HepG2 (cell line): ENCODE data around the gene C9orf50. TPM values are rescaled to one million over a fixed set of nuclear protein-coding genes. Genes with fewer than 3 reads are reported as not detected.

ENCODE experiments used
- HDAC1 ChIP-seq: sonication (generic); formaldehyde crosslinking; IDR thresholded peaks from 2 replicates; pipeline ENCODE4 v1.5.1; 2020; ENCODE audit warnings: mild to moderate bottlenecking, missing genetic modification reagents
- HNF4G ChIP-seq, 2 experiments: sonication (generic) in 1 of 2; formaldehyde crosslinking in 1 of 2; IDR thresholded peaks; 2 replicates each; pipeline versions ENCODE4 v1.4.0 to v1.6.1; 2011 to 2020; ENCODE audit warnings: borderline replicate concordance in 2 of 2, low read depth in 2 of 2, mild to moderate bottlenecking in 2 of 2, low read length in 1 of 2, missing genetic modification reagents in 1 of 2, moderate library complexity in 1 of 2
- NCOR1 ChIP-seq: fragments of 200-600 bp; sonication (generic); IDR thresholded peaks from 2 replicates; pipeline ENCODE4 v1.7.0; 2017; ENCODE audit warnings: antibody characterized with exemption, low read length, borderline replicate concordance
- NONO ChIP-seq, 2 experiments: fragments of 450-650 bp in 1 of 2; sonication (generic) in 1 of 2; formaldehyde crosslinking in 1 of 2; IDR thresholded peaks in 1 of 2; conservative IDR thresholded peaks in 1 of 2; 2 replicates each; pipeline versions ENCODE4 v1.6.1 to v1.8.0; 2017 to 2022; ENCODE audit warnings: mild to moderate bottlenecking in 1 of 2, missing genetic modification reagents in 1 of 2, moderate library complexity in 1 of 2
- SAFB2 ChIP-seq: sonication (generic); formaldehyde crosslinking; IDR thresholded peaks from 2 replicates; pipeline ENCODE4 v1.5.1; 2020; ENCODE audit warnings: missing genetic modification reagents, low read depth, mild to moderate bottlenecking, borderline replicate concordance
- SALL2 ChIP-seq: sonication (generic); formaldehyde crosslinking; IDR thresholded peaks from 2 replicates; pipeline ENCODE4 v1.8.1; 2023; ENCODE audit warnings: mild to moderate bottlenecking, missing genetic modification reagents, inconsistent platforms
- SOX13 ChIP-seq, 3 experiments: fragments of 450-650 bp in 1 of 3; sonication (generic) in 1 of 3; formaldehyde crosslinking in 1 of 3; IDR thresholded peaks in 2 of 3; conservative IDR thresholded peaks in 1 of 3; 2 replicates each; pipeline versions ENCODE4 v1.5.0 to v1.6.1; 2016 to 2020; ENCODE audit warnings: antibody characterized with exemption in 1 of 3, mild to moderate bottlenecking in 1 of 3, missing compliant biosample characterization in 1 of 3, missing genetic modification reagents in 1 of 3, moderate library complexity in 1 of 3
- YY1 ChIP-seq: IDR thresholded peaks from 2 replicates; pipeline ENCODE4 v1.6.1; 2011; ENCODE audit warnings: low read length, low read depth, moderate library complexity, mild to moderate bottlenecking; ENCODE audit not compliant: insufficient read depth, insufficient replicate concordance
- ZEB1 ChIP-seq: IDR thresholded peaks from 2 replicates; pipeline ENCODE4 v1.6.1; 2012; ENCODE audit warnings: mild to moderate bottlenecking, low read depth, inconsistent platforms; ENCODE audit not compliant: insufficient replicate concordance
- ZFP37 ChIP-seq: sonication (generic); formaldehyde crosslinking; IDR thresholded peaks from 2 replicates; pipeline ENCODE4 v1.4.0; 2020; ENCODE audit warnings: missing genetic modification reagents, borderline replicate concordance
- ZNF431 ChIP-seq: sonication (generic); formaldehyde crosslinking; IDR thresholded peaks from 2 replicates; pipeline ENCODE4 v1.9.0; 2022; ENCODE audit warnings: missing genetic modification reagents, low read depth, mild to moderate bottlenecking, borderline replicate concordance
- ZNF432 ChIP-seq: sonication (generic); formaldehyde crosslinking; IDR thresholded peaks from 2 replicates; pipeline ENCODE4 v1.5.0; 2020; ENCODE audit warnings: missing genetic modification reagents, mild to moderate bottlenecking, borderline replicate concordance
- ZSCAN21 ChIP-seq: sonication (generic); formaldehyde crosslinking; IDR thresholded peaks from 2 replicates; pipeline ENCODE4 v1.8.0; 2022; ENCODE audit warnings: mild to moderate bottlenecking, missing genetic modification reagents, moderate library complexity, borderline replicate concordance
- polyA plus RNA-seq, 8 experiments: library from polyadenylated mRNA; depleted of rRNA in 3 of 8; stranded (reverse) in 7 of 8; unstranded in 1 of 8; fragments of >200 nt; fragmentation: Illumina TruSeq in 4 of 8; extraction: Trizol in 4 of 8; gene quantifications; 2 replicates each; pipeline versions ENCODE4 v1.2.1 to v1.2.3, GENCODE V29; 2011 to 2016; ENCODE audit warnings: low read depth in 4 of 8, missing spikeins in 1 of 8, mixed read lengths in 1 of 8; ENCODE audit not compliant: insufficient read depth in 1 of 8
- total RNA-seq, 5 experiments: library from RNA; depleted of rRNA; stranded (reverse); fragments of >200 nt; fragmentation: Illumina TruSeq; extraction: Trizol; gene quantifications; 2 replicates each; pipeline ENCODE4 v1.2.3, GENCODE V29; 2016; ENCODE audit warnings: low read depth in 1 of 5
- TF ChIP-seq, protein P1 (sequence below): sonication (generic); formaldehyde crosslinking; IDR thresholded peaks from 2 replicates; pipeline ENCODE4 v1.4.0; 2020; ENCODE audit warnings: mild to moderate bottlenecking, missing genetic modification reagents
- TF ChIP-seq, protein P2 (sequence below): sonication (generic); formaldehyde crosslinking; IDR thresholded peaks from 2 replicates; pipeline ENCODE4 v1.9.0; 2021; ENCODE audit warnings: missing genetic modification reagents, mild to moderate bottlenecking, borderline replicate concordance
- TF ChIP-seq, protein P3 (sequence below): sonication (generic); formaldehyde crosslinking; IDR thresholded peaks from 2 replicates; pipeline ENCODE4 v1.4.0; 2020; ENCODE audit warnings: missing genetic modification reagents

The C9orf50 gene
- total and polyA plus RNA-seq, 2 of the 13 experiments (the other 11 are each of a cell fraction or from before 2014, with no cell fraction given): not detected

DNA sequence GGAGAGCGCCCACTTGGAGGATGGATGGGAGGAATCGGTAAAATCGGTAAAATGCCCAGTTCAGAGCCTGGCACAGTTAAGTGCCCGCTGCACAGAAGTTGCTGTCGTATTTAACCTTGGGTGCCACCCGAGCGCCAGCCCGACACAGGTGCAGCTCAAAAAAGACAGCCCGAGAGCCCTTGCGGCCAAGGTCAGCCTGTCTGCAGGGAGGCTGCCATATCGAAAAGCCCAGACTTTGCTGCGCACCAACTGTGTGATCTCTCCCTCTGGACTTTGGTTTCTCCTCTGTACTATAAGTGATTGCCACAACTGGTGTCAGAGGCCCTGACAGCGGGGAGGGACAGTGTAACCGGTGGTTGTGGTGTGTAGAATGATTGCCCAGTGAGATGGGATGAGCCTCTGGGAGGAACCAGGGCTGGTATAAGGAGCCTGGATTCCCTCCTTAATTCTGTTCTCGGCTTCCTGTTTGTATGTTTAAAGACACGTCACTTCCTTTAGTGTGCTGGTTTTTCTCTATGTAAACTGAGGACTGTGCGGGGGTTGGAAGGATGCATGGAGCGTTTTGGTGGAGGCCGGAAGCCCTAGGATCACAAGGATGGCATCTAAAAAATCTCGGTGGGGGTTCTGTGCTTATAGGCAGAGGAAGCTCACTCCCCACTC, 5.9 kb upstream of the C9orf50 start (continued):
- TF ChIP-seq, protein P1, sequence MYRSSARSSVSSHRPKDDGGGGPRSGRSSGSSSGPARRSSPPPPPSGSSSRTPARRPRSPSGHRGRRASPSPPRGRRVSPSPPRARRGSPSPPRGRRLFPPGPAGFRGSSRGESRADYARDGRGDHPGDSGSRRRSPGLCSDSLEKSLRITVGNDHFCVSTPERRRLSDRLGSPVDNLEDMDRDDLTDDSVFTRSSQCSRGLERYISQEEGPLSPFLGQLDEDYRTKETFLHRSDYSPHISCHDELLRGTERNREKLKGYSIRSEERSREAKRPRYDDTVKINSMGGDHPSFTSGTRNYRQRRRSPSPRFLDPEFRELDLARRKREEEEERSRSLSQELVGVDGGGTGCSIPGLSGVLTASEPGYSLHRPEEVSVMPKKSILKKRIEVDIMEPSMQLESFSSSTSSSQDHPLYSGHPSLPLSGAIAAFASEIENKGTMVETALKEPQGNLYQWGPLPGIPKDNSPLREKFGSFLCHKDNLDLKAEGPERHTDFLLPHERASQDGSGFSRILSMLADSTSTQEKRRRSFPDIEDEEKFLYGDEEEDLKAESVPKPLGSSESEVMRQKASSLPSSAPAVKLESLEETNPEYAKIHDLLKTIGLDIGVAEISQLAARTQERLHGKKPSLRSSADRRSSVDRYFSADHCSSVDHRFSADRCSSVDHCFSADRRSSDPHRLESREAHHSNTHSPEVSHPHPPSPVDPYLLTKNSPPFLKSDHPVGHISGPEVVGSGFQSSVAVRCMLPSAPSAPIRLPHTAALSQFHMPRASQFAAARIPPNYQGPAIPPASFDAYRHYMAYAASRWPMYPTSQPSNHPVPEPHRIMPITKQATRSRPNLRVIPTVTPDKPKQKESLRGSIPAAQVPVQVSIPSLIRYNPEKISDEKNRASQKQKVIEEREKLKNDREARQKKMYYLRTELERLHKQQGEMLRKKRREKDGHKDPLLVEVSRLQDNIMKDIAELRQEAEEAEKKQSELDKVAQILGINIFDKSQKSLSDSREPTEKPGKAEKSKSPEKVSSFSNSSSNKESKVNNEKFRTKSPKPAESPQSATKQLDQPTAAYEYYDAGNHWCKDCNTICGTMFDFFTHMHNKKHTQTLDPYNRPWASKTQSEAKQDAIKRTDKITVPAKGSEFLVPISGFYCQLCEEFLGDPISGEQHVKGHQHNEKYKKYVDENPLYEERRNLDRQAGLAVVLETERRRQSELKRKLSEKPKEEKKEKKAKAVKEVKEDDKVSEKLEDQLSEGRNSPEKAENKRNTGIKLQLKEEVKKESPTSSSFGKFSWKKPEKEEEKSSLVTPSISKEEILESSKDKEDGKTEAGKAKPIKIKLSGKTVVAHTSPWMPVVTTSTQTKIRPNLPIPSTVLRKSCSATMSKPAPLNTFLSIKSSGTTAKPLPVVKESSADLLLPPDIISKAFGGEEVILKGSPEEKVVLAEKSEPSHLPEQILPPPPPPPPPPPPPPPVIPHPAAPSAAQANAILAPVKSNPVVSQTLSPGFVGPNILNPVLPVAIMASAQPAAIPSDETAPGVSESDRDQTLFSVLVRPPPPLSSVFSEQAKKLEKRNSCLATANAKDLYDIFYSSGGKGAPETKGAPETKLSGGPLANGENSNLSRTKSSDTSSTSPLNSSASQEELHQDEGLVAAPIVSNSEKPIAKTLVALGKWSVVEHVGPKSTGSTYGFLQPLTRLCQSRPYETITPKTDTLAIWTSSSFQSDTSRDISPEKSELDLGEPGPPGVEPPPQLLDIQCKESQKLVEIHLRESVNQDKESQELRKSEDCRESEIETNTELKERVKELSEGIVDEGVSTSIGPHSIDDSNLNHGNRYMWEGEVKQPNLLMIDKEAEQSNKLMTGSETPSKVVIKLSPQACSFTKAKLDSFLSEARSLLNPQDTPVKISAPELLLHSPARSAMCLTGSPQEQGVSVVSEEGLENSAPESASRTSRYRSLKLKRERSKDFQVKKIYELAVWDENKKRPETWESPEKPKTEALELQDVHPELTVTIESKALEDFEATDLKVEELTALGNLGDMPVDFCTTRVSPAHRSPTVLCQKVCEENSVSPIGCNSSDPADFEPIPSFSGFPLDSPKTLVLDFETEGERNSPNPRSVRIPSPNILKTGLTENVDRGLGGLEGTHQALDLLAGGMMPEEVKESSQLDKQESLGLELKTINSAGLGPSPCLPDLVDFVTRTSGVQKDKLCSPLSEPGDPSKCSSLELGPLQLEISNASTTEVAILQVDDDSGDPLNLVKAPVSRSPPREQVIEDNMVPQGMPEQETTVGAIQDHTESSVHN (CRISPR knock-in tag): no peak
- TF ChIP-seq NONO (IDR thresholded peaks at IDR 0.05) (no peak), NONO (CRISPR knock-in tag; conservative IDR thresholded peaks at IDR 0.05) (no peak), ZEB1 (peak; percentile 17), SOX13 (IDR thresholded peaks at IDR 0.05) (no peak), SOX13 (CRISPR knock-in tag; conservative IDR thresholded peaks at IDR 0.05 in 1 of 2, IDR thresholded peaks at IDR 0.05 in 1 of 2) (0 out of 4 replicates have a peak, but pooled peaks of 1 of the 2 experiments have one; percentile 10), YY1 (peak; percentile 62), HNF4G (IDR thresholded peaks at IDR 0.05; ENCODE audit: borderline replicate concordance, low read depth, low read length) (peak; percentile 75), HNF4G (CRISPR knock-in tag; IDR thresholded peaks at IDR 0.05; ENCODE audit: borderline replicate concordance, low read depth) (peak; percentile 51; the same call in 1 of the 2 replicates), ZNF431 (CRISPR knock-in tag) (no peak), SAFB2 (CRISPR knock-in tag) (no peak), ZNF432 (no peak), SALL2 (CRISPR knock-in tag) (no peak), ZSCAN21 (CRISPR knock-in tag) (no peak), HDAC1 (CRISPR knock-in tag) (peak; percentile 11; the same call in 1 of the 2 replicates), ZFP37 (CRISPR knock-in tag) (no peak; the same call in 1 of the 2 replicates), NCOR1 (peak; percentile 38; the same call in 1 of the 2 replicates)
- TF ChIP-seq, protein P2, sequence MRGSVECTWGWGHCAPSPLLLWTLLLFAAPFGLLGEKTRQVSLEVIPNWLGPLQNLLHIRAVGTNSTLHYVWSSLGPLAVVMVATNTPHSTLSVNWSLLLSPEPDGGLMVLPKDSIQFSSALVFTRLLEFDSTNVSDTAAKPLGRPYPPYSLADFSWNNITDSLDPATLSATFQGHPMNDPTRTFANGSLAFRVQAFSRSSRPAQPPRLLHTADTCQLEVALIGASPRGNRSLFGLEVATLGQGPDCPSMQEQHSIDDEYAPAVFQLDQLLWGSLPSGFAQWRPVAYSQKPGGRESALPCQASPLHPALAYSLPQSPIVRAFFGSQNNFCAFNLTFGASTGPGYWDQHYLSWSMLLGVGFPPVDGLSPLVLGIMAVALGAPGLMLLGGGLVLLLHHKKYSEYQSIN (CRISPR knock-in tag): no peak
- TF ChIP-seq, protein P3, sequence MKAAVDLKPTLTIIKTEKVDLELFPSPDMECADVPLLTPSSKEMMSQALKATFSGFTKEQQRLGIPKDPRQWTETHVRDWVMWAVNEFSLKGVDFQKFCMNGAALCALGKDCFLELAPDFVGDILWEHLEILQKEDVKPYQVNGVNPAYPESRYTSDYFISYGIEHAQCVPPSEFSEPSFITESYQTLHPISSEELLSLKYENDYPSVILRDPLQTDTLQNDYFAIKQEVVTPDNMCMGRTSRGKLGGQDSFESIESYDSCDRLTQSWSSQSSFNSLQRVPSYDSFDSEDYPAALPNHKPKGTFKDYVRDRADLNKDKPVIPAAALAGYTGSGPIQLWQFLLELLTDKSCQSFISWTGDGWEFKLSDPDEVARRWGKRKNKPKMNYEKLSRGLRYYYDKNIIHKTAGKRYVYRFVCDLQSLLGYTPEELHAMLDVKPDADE (CRISPR knock-in tag): 0 out of 2 replicates have a peak, but pooled peaks have one; percentile 73
